Activated CD8-positive, alpha-beta memory T cell treated with anti-CD3 and anti-CD28 coated beads, Interleukin-2, amount 10 ng/mL, durations not matched to agents 7 days and 5 days (primary cell): ENCODE data around the gene STIM1. TPM values are rescaled to one million over a fixed set of nuclear protein-coding genes. Genes with fewer than 3 reads are reported as not detected.
A peak's percentile ranks its signal among the peaks of the same experiment; 100 is the strongest.

Experiments
- ATAC-seq: fragments of 150-1000 bp; cut with Tn5 transposase; one replicate; pipeline ENCODE4 v1.10.0; 2021; ENCODE audit warnings: moderate library complexity
- CTCF ChIA-PET: fragments of 350-600 bp; sonication (Branson Sonifier 250); formaldehyde crosslinking; loops from one replicate; lab custom pipeline; 2021; ENCODE audit warnings: antibody characterized with exemption; lab: Charles Lee
- DNase-seq: peaks from one replicate; pipeline ENCODE4 v3.0.0-alpha.2; 2020
- H3K27ac Mint-ChIP-seq: one replicate; pipeline ENCODE4 v1.8.0; 2021; ENCODE audit warnings: mild to moderate bottlenecking, mixed read lengths
- H3K27me3 Mint-ChIP-seq: one replicate; pipeline ENCODE4 v1.8.0; 2021; ENCODE audit warnings: mixed read lengths
- H3K36me3 Mint-ChIP-seq: one replicate; pipeline ENCODE4 v1.8.0; 2021; ENCODE audit warnings: mild to moderate bottlenecking, mixed read lengths
- H3K4me1 Mint-ChIP-seq: one replicate; pipeline ENCODE4 v1.8.0; 2021; ENCODE audit warnings: mixed read lengths
- H3K4me3 Mint-ChIP-seq: one replicate; pipeline ENCODE4 v1.8.0; 2021; ENCODE audit warnings: mild to moderate bottlenecking, moderate library complexity, mixed read lengths
- H3K9me3 Mint-ChIP-seq: one replicate; pipeline ENCODE4 v1.8.0; 2022; ENCODE audit warnings: low read depth, mixed read lengths
- total RNA-seq, 2 experiments: library from RNA; stranded (reverse); gene quantifications; one replicate each; pipeline ENCODE4 v1.2.3, GENCODE V29; 2021

STIM1 gene
- total RNA-seq, 2 experiments from 2014 or later = 83.5 to 104 TPM

- H3K9me3 Mint-ChIP-seq = no peaks in the 10 kb centered on the region
- no peak overlapping the region for H3K27ac Mint-ChIP-seq
- H3K4me3 Mint-ChIP-seq = no peak overlapping the region
- peaks cover 36% of the 10 kb centered on the region for H3K4me1 Mint-ChIP-seq
- peaks cover 31% of the 10 kb centered on the region for H3K36me3 Mint-ChIP-seq
- no peak for DNase-seq
- H3K27me3 Mint-ChIP-seq = no peaks in the 10 kb centered on the region
- no peak for ATAC-seq
- CTCF ChIA-PET = interaction anchor here (1.2 to 14.6 kb wide), 13 partner anchors 10 to 263 kb away, joined by 4 to 474 read pairs (median 16); partner anchors contain the start of genes PGAP2 and STIM1
Observed at GRCh38 chr11:4071325-4071724, 215.9 kb downstream of the STIM1 start.

- H3K36me3 Mint-ChIP-seq = peaks cover 28% of the 10 kb centered on the region
- H3K9me3 Mint-ChIP-seq = no peaks in the 10 kb centered on the region
- CTCF ChIA-PET = interaction anchor here (1.0 to 14.6 kb wide), 41 partner anchors 8 to 312 kb away, joined by 3 to 474 read pairs (median 7); partner anchors contain the start of genes PGAP2, RHOG and STIM1
- H3K27me3 Mint-ChIP-seq = no peaks in the 10 kb centered on the region
- H3K27ac Mint-ChIP-seq = no peak overlapping the region
- ATAC-seq (no peak), DNase-seq (no peak)
- H3K4me1 Mint-ChIP-seq = peaks cover 30% of the 10 kb centered on the region
- no peak overlapping the region for H3K4me3 Mint-ChIP-seq
Observed at GRCh38 chr11:4071914-4072313, 216.4 kb downstream of the STIM1 start.

- H3K4me3 Mint-ChIP-seq = no peak overlapping the region
- CTCF ChIA-PET = interaction anchor here (0.6 to 14.6 kb wide), 50 partner anchors 9 to 312 kb away, joined by 3 to 474 read pairs (median 5); partner anchors contain the start of genes PGAP2, RHOG, RRM1 and STIM1
- H3K27ac Mint-ChIP-seq = no peak overlapping the region
- ATAC-seq (peak; percentile 80), DNase-seq (peak; percentile 59)
- peaks cover 26% of the 10 kb centered on the region for H3K36me3 Mint-ChIP-seq
- H3K9me3 Mint-ChIP-seq = no peaks in the 10 kb centered on the region
- no peaks in the 10 kb centered on the region for H3K27me3 Mint-ChIP-seq
- peaks cover 26% of the 10 kb centered on the region for H3K4me1 Mint-ChIP-seq
Observed at GRCh38 chr11:4072668-4073285, 217.3 kb downstream of the STIM1 start.

GRCh38 chr11:4074266-4074665, 218.8 kb downstream of the STIM1 start:
- CTCF ChIA-PET = interaction anchor here (0.9 to 14.6 kb wide), 11 partner anchors 10 to 254 kb away, joined by 3 to 474 read pairs (median 16); partner anchors contain the start of genes RHOG and STIM1

GRCh38 chr11:4076774-4077173, 221.3 kb downstream of the STIM1 start:
- Mint-ChIP-seq H3K27ac (no peak overlapping the region), H3K4me1 (peaks cover 9% of the 10 kb centered on the region), H3K27me3 (no peaks in the 10 kb centered on the region), H3K4me3 (no peak overlapping the region), H3K9me3 (no peaks in the 10 kb centered on the region), H3K36me3 (peaks cover 21% of the 10 kb centered on the region)
- CTCF ChIA-PET = interaction anchor here (0.6 to 14.6 kb wide), 2 partner anchors 196 to 223 kb away, joined by 3 to 474 read pairs; partner anchors contain the start of gene STIM1
- DNase-seq (no peak), ATAC-seq (no peak)

More at GRCh38 chr11:4074266-4074665, 218.8 kb downstream of the STIM1 start:
- no peaks in the 10 kb centered on the region for H3K27me3 Mint-ChIP-seq
- no peaks in the 10 kb centered on the region for H3K9me3 Mint-ChIP-seq
- DNase-seq (no peak), ATAC-seq (no peak)
- no peak overlapping the region for H3K27ac Mint-ChIP-seq
- peaks cover 26% of the 10 kb centered on the region for H3K36me3 Mint-ChIP-seq
- no peak overlapping the region for H3K4me3 Mint-ChIP-seq
- peaks cover 16% of the 10 kb centered on the region for H3K4me1 Mint-ChIP-seq

- CTCF ChIA-PET = interaction anchor here (0.9 to 6.3 kb wide), 3 partner anchors 10 to 242 kb away, joined by 3 to 27 read pairs (median 15); partner anchors contain the start of gene STIM1
- H3K4me1 Mint-ChIP-seq = peaks cover 18% of the 10 kb centered on the region
- no peak overlapping the region for H3K4me3 Mint-ChIP-seq
- H3K9me3 Mint-ChIP-seq = no peaks in the 10 kb centered on the region
- no peak overlapping the region for H3K27ac Mint-ChIP-seq
- ATAC-seq (no peak), DNase-seq (no peak)
- H3K36me3 Mint-ChIP-seq = peaks cover 24% of the 10 kb centered on the region
- no peaks in the 10 kb centered on the region for H3K27me3 Mint-ChIP-seq
Observed at GRCh38 chr11:4083198-4083597, 227.7 kb downstream of the STIM1 start.

- no peak overlapping the region for H3K4me3 Mint-ChIP-seq
- ATAC-seq = no peak
Observed at GRCh38 chr11:4084406-4085125, 229.1 kb downstream of the STIM1 start.

GRCh38 chr11:4085575-4085974, 230.1 kb downstream of the STIM1 start:
- H3K4me1 Mint-ChIP-seq = peaks cover 30% of the 10 kb centered on the region
- no peak overlapping the region for H3K27ac Mint-ChIP-seq
- ATAC-seq = no peak
- no peak overlapping the region for H3K4me3 Mint-ChIP-seq
- H3K36me3 Mint-ChIP-seq = peaks cover 34% of the 10 kb centered on the region
- no peaks in the 10 kb centered on the region for H3K9me3 Mint-ChIP-seq
- H3K27me3 Mint-ChIP-seq = no peaks in the 10 kb centered on the region
- DNase-seq = no peak
- CTCF ChIA-PET = interaction anchor here (1.2 to 6.3 kb wide), 4 partner anchors 13 to 236 kb away, joined by 3 to 27 read pairs (median 8); partner anchors contain the start of gene STIM1

More at GRCh38 chr11:4084406-4085125, 229.1 kb downstream of the STIM1 start:
- DNase-seq = no peak
- Mint-ChIP-seq H3K36me3 (peaks cover 27% of the 10 kb centered on the region), H3K27ac (no peak overlapping the region), H3K4me1 (peaks cover 20% of the 10 kb centered on the region), H3K9me3 (no peaks in the 10 kb centered on the region), H3K27me3 (no peaks in the 10 kb centered on the region)
- CTCF ChIA-PET = interaction anchor here (1.4 to 6.3 kb wide), 2 partner anchors 9 to 12 kb away, joined by 3 to 27 read pairs; partner anchors contain the start of gene RRM1

GRCh38 chr11:4086575-4087353, 231.3 kb downstream of the STIM1 start:
- H3K4me1 Mint-ChIP-seq = peaks cover 42% of the 10 kb centered on the region
- no peaks in the 10 kb centered on the region for H3K27me3 Mint-ChIP-seq
- CTCF ChIA-PET = interaction anchor here (1.6 to 6.3 kb wide), 3 partner anchors 14 to 237 kb away, joined by 6 to 27 read pairs (median 10); partner anchors contain the start of gene STIM1
- H3K4me3 Mint-ChIP-seq = no peak overlapping the region
- ATAC-seq (no peak), DNase-seq (no peak)
- H3K9me3 Mint-ChIP-seq = no peaks in the 10 kb centered on the region
- peaks cover 40% of the 10 kb centered on the region for H3K36me3 Mint-ChIP-seq
- H3K27ac Mint-ChIP-seq = peak overlapping the region; percentile 47

- ATAC-seq (no peak), DNase-seq (no peak)
- Mint-ChIP-seq H3K36me3 (peaks cover 45% of the 10 kb centered on the region), H3K4me1 (peaks cover 50% of the 10 kb centered on the region), H3K9me3 (no peaks in the 10 kb centered on the region), H3K27me3 (no peaks in the 10 kb centered on the region), H3K27ac (no peak overlapping the region), H3K4me3 (no peak overlapping the region)
- CTCF ChIA-PET = interaction anchor here (1.0 to 6.3 kb wide), 4 partner anchors 15 to 246 kb away, joined by 4 to 27 read pairs (median 9); partner anchors contain the start of genes RHOG and STIM1
Observed at GRCh38 chr11:4087551-4087950, 232.1 kb downstream of the STIM1 start.

- Mint-ChIP-seq H3K4me1 (peaks cover 66% of the 10 kb centered on the region), H3K27ac (peak overlapping the region; percentile 93), H3K36me3 (peaks cover 42% of the 10 kb centered on the region), H3K9me3 (no peaks in the 10 kb centered on the region), H3K27me3 (no peaks in the 10 kb centered on the region), H3K4me3 (peak overlapping the region; percentile 54)
- CTCF ChIA-PET = interaction anchor here (1.9 to 2.9 kb wide), 2 partner anchors 17 to 241 kb away, joined by 9 to 12 read pairs; no protein-coding TSS in a partner anchor
- DNase-seq (peak; percentile 82), ATAC-seq (peak; percentile 34)
Observed at GRCh38 chr11:4090258-4090657, 234.8 kb downstream of the STIM1 start.

GRCh38 chr11:4092026-4092425, 236.6 kb downstream of the STIM1 start:
- CTCF ChIA-PET = interaction anchor here (0.8 to 1.4 kb wide), 3 partner anchors 17 to 242 kb away, joined by 3 to 8 read pairs (median 5); no protein-coding TSS in a partner anchor
- H3K4me1 Mint-ChIP-seq = peaks cover 68% of the 10 kb centered on the region

More at GRCh38 chr11:4092026-4092425, 236.6 kb downstream of the STIM1 start:
- peak; percentile 55 for DNase-seq
- no peaks in the 10 kb centered on the region for H3K9me3 Mint-ChIP-seq
- peaks cover 48% of the 10 kb centered on the region for H3K36me3 Mint-ChIP-seq
- H3K4me3 Mint-ChIP-seq = peak overlapping the region; percentile 65
- ATAC-seq = no peak
- no peaks in the 10 kb centered on the region for H3K27me3 Mint-ChIP-seq
- H3K27ac Mint-ChIP-seq = peak overlapping the region; percentile 93
